GM18517 (cell line): Measurements from ENCODE around the gene TESPA1.
"Not testable (repeated sequence)": the region's sequence is repeated elsewhere in the genome, so short reads cannot be mapped to it uniquely, and the experiment has no call there.

Experiments used
- ATAC-seq: cut with Tn5 transposase; IDR thresholded peaks from one replicate; pipeline ENCODE4 v1.9.1; 2021; ENCODE audit warnings: mild to moderate bottlenecking, moderate library complexity; ENCODE audit not compliant: unreplicated experiment

Gene TESPA1

DNA sequence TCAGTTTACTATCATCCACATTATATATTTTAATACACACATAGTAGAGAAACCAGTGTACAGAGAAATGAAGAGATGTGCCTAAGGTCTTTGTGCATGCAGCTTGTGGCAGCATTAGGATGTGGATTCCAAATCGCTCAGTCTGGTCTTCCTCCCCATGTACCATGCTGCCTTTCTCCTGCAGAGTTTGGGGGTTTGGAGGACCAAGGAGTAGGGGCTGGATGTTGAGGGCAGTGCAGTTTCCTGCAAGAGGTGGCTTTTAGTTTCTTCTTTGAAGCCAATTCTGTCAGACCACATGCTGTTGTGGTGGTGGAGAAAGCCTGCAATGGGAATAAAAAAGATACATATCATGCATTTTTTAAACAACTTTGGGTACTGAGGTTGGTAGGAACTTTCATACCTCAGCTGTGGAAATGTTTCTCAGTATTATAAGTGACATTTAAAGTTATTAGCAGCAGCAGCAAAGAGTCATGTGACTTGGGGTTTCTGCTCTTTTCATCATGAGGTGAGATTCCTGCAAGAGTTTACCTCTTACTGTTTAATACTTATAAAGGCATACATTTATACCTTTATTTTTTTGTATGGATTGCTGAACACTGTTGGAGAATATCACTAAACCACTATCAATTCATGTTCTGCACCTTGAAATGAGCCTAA is 34.4 kb downstream of the TESPA1 start:
- no peak for ATAC-seq

DNA sequence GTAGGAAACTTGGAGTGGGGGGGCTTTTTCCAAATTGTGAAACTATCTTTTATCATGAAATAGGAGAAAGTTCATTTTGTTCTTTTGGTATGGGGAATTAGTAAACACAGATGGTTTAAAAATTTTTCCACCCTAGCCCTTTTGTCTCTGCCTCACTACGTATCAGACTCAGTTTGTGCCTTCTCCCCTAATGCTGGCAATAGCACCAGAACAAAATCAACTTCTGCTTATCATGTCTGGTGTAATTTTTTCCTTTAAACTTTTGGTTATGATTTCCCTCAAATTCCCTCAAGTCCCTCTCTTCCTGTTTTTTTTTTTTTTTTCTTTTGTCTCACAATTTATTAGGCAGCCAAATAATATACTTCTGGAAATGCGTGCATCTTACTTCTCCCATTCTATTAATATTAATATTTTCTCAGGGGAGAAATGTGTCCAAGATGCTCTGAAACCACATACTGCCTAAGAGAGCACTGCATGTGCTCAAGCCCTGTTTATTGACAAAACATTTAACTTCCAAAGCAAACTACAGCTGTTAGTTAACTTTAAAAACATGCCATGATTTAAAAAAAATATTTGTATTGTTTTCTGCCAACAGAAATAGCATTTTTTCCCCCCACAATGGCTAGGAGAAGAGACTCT is 35.4 kb downstream of the TESPA1 start:
- no peak for ATAC-seq

DNA sequence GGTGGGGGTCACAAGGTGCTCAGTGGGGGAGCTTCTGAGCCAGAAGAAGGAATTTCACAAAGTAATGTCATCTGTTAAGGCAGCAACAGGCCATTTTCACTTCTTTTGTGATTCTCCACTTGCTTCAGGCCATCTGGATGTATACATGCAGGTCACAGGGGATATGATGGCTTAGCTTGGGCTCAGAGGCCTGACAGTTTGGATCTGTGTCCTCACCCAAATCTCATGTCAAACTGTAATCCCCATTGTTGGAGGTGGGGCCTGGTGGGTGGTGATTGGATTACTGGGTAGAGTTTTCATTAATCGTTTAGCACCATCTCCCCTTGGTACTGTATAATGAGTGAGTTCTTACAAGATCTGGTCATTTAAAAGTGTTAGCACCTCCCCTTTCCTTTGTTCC is 36.4 kb downstream of the TESPA1 start:
- no peak for ATAC-seq

DNA sequence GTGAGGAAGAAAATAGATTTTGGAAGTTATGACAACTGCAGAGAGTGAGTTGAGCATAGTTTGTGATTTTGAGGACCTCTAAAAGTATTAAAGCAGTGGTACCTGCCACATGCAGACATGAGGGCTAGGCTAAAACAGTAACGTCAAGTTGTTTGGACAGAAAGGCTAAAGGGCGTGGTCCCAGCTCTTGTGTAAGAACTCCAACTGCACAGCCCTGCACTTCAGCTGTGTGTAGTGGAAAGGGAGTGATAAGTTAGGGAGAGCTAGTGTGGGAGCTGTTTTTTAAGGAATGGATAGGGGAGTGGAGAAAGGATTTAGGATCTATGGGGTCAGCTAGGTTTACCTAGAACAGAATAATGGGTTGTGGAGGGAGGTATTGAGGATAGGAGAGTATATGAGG is 39.5 kb downstream of the TESPA1 start:
- no peak for ATAC-seq

DNA sequence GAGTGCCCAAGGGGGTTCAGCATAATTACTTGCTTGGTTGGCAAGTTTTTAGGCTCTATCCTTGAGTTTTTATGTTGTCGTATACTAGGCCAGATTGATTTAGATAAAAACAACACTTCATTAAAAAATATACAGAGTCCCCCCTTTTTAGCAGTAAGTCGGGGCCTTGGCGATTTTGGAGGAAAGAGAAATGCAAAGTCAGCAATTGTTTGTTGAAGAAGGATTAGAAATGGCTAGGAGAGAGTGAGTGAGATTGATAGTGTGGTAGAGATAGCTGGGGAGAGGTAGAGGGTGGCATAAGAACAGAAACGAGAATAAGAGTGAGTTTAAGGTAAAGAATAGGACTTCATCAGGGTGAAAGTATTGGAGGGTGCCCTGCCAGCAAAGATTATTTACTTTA is 41.3 kb downstream of the TESPA1 start:
- not testable (repeated sequence) for ATAC-seq

DNA sequence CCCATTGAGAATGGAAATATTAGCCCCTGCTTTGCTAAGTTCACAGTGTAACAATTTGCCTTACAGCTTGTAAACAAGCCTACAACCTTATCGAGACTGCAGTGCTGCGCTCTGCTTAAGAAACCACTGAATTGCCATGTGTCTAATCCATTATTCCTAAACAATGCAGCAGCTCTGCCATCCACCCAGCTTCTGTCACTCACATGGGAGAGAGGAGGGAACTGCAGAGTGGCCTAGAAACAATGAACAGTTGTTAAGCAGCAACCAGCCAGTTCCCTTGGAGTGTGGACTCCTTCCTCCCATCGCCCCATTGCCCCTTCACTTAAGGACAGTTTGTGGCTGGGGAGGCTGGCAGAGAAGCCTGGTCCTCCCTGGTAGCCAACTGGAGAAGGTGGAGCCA is 42.9 kb downstream of the TESPA1 start:
- no peak for ATAC-seq

DNA sequence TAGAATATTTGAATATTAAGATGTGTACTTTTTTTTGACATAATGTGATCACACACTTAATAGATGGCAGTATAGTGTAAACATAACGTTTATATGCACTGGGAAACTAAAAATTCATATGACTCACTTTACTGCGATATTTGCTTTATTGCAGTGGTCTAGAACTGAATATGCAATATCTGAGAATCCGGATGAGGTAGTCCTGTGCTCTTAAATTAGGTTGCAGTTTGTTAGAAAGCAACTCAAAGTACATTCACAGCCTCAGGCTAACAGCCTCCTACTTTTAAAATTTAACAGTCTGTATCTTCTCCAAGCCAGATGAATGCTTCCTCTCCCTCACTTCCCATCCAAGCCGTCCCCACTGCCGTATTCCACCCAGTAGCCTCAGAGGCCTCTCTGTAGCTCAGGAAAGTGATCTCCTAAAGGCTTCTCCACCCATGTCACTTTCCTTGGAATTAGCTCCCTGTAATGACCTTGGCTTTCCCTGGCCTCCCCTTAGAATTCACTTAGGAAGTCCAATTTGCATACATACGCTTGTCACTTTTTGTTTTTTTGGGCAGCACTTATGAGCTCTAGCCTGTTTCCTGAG is 43.7 kb downstream of the TESPA1 start:
- ATAC-seq, result no peak

DNA sequence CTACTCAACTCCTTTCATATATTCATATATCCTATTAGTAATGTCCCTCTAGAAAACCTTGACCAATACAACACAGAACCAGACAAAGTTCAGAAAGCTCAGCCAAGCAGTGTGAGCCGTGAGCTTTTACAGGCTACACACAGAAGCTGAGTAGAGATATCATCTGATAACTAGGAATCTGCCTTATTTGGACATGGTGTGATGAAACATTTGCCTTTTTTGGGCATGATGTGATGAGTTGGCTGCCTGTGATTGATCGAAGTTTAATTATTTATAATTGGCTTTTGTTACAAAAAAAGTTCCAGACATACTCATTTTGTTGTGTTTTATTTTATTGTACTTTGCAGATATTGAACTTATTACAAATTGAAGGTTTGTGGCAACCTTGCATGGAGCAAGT is 46.6 kb downstream of the TESPA1 start:
- ATAC-seq, result no peak

DNA sequence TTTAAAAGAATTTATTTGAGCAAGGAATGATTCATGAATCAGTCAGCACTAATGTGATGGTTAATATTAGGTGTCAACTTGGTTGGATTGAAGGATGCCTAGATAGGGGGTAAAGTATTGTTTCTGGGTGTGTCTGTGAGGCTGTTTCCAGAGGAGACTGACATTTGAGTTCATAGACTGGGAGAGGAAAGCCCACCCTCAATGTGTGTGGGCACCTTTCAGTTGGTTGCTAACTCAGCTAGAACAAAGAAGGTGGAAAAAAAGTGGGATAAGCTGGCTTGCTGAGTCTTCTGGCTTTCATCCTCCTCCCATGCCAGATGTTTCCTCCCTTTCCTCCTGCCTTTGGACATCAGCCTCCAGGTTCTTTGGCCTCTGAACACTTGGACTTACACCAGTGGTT is 47.2 kb downstream of the TESPA1 start:
- ATAC-seq, result no peak

DNA sequence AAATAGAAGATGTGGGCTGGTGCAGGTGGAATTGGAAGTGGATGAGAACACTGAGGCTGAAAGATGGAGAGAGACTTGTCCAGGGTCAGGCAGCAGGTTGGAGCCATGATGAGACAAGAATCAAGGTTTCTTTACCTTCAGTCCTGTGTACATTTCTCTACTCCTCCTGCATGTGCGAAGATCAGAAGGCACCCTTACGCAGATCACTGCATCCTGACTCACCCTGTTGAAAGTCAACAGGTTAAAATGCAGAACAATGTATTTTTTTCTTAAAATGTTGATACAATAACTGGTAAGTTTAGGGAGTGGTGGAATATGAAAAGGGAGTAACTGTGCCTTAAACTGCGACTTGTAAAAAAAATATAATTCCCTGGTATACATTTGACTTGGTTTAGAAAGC is 47.8 kb downstream of the TESPA1 start:
- no peak for ATAC-seq

DNA sequence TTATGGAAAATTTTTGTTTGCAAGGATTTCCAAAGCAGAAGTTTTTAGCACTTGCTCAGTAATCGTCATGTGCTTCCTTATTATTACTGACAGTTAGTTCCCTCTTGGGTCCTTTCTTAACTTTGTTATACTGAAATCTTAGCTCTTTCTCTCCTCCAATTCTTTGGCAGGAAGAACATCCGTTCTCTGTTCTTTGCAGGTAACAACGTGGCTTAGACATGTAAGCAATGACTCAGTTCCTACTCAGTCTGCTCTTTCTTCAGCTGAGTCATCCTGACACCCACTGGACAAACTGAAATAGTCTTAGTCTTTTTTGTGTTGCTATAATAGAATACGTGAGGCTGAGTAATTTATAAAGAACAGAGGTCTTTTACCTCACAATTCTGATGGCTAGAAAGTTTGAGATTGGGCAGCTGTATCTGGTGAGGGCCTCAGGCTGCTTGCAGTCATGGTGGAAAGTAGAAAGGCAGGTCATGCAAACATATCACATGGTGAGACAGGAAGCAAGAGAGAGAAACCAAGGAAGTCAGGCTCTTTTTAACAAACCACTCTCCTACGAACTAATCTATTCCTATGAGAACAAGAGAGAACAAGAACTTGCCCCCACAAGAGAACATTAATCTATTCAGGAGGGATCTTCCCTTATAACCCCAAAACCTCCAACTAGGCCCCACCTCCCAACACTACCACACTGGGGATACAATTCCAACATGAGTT is 49.2 kb downstream of the TESPA1 start:
- peak; percentile 96 for ATAC-seq

DNA sequence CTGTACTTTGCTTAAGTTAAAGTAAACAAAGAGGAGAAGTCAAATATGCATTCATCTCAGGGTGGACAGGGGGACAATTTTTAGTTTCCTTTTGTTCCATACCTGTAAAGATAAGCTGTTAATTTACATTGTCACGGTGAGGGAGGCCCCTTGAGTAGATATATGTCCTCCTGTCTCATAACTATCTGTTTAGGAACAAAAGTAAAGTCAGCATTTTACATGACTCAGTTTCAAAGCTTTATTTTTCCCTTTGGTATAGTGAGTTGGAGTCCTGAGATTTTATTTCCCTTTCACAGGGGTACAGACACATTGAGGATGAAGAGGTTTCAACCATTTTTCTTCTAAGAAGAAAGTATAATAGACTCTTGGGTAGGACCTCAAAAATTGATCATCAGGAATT is 50.1 kb downstream of the TESPA1 start:
- ATAC-seq, result no peak

DNA sequence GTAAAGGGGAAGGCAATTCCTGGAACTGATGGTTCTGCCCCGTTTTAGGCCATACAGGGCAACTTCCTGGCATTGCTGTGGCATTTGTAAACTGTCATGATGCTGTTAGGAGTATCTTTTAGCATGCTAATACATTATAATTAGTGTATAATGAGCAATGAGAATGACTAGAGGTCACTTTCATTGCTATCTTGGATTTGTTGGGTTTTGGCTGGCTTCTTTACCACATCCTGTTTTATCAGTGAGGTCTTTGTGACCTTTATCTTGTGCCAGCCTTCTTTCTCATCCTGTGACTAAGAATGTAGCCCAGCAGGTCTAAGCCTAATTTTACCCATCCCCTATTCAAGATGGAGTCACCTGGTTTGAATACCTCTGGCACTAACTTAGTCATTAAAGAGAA is 51.2 kb downstream of the TESPA1 start:
- ATAC-seq, result no peak

DNA sequence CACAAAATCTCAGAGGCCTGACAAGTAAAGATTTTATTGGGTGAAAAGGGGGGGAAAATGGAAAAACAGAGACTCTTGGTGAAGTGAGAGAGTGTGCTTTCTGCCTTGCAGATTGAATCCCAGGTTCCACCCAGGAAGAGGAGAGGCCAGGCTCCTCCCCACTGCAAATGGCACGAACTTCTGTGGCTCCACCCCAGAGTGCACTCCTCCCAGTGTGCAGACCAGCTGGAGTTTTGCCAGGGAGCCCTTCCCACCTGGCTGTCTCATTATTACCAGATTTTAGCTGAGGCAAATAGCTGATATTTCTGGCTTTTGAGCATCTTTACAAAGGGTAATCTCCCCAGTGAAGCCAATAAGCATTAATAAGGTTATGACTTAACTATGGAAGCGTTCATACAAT is 51.9 kb downstream of the TESPA1 start:
- ATAC-seq, result no peak

DNA sequence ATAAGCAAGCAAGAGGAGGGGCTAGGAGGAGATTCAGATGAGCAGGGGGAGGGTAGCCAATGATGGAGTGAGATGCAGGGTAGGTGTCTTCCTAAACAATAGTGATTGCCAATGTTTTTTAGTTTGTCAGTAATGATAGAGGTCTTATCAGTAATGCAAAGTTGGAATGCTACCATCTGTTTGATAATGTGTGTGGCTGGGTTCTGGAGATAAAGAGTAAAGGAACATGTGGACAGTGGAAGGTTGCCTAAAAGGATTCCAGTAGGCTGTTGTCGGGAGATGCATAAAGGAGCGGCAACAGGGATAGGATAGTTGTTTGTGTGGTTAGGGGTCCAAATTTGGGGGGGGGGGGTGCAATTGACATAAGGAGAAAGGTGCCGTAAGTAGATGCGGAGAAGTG is 52.5 kb downstream of the TESPA1 start:
- no peak for ATAC-seq

DNA sequence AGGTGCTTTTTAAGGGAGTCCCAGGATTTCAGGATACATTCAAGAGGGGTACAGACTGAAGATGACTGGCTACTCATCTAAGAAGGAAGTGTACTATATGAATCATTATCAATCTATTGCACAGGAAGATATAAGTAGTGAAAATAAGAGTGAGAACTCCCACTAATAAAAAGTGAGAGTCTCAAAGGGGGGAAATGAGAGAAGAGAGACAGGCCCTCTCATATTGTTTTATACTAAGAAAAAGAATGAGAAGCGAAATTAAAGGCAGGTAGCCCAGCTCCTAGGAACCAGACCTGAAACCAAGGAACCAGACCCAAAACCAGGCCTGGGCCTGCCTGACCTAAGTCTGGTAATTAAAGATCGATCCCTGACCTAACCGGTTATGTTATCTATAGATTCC is 54.6 kb downstream of the TESPA1 start:
- ATAC-seq, result no peak

DNA sequence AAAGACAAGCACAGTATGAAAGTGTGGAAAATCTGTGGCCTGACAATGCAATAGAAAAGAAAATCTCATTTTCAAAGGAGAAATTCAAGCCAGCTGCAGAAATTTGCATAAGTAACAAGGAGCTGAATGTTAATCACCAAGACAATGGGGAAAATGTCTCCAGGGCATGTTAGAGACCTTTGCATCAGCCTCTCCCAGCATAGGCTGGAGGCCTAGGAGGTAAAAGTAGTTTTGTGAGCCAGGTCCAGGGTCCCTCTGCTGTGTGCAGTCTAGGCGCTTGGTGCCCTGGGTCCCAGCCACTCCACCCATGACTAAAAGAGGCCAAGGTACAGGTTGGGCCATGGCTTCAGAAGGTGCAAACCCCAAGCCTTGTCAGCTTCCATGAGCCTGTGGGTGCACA is 58.3 kb downstream of the TESPA1 start:
- ATAC-seq, result no peak

DNA sequence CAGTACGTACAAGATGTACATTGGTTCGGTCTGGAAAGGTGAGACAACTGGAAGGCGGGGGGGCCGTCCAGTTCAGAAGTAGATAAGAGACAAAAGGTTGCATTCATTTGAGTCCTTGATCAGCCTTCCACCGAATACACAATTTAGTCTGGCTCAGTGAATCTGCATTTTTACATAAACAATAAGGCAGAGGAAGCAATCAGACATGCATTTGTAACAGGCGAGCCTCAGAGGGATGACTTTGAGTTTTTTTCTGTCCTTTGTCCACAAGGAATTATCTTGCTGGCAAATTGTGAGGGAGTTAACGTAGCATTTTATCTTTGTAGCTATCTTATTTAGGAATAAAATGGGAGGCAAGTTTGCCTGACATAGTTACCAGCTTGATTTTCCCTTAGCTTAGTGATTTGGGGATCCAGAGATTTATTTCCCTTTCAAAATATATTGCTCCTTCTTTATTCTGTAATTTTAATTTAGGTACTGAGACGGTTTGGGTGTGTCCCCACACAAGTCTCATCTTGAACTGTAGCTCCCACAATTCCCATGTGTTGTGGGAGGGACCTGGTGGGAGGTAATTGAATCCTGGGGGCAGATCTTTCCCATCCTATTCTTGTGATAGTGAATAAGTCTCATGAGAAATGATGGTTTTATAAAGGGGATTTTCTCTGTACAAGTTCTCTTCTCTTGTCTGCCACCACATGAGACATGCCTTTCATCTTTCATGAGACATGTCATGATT is 59.4 kb downstream of the TESPA1 start:
- ATAC-seq, result no peak

DNA sequence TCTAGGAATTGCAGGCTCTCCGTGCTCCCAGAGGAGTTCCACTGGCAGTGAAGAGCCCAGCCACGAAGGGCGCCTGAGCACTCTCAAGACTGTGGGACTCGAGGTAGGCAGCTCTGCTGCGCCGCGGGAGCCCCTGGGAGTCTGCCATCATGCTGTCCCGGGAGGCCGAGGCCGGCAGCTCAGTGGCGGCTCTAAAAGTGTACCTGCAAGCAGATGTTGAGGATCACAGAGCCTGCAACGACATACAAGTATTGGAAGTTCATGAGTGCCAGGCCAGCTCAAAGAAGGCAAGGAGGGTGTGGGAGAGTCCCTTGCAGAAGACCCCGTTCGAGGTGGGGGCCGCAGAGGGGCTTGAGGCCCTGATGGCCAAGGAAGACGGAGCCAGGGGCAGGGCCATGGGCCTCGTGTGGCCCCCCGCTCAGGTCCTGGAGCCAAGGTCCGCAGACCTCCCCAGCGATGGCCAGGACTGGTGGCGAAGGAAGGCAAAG is 67.5 kb downstream of the TESPA1 start:
- no peak for ATAC-seq
